Sciatic nerve (tissue), 2 donors: ENCODE results near the gene AACS. TPM values are rescaled to one million over a fixed set of nuclear protein-coding genes. Genes with fewer than 3 reads are reported as not detected.

Experiments used
- ATAC-seq: fragments of 200-7000 bp; cut with Tn5 transposase; one replicate; pipeline ENCODE4 v1.9.1; 2020; ENCODE audit warnings: mild to moderate bottlenecking, moderate library complexity
- DNase-seq: peaks from one replicate; pipeline ENCODE4 v3.0.0-alpha.2; 2020; ENCODE audit warnings: low spot score
- intact Hi-C: fragments of 100-400 bp; cut with DNase I; formaldehyde crosslinking; loops from one replicate; pipeline ENCODE4 v1.14.2; 2022
- total RNA-seq: library from RNA; stranded (reverse); fragmentation: NEBNext Ultra II Directional; extraction: Animal tissue kit (Norgen Biotek cat#: 25700); gene quantifications from one replicate; pipeline ENCODE4 v1.2.1, GENCODE V29; 2021
- donor health status: DM: no; HTN: no; CAD: no.
- donor health status: DM: no; HTN: no; CAD: no.

AACS gene
- total RNA-seq, 1 donor from 2014 or later = 19.6 TPM

DNA sequence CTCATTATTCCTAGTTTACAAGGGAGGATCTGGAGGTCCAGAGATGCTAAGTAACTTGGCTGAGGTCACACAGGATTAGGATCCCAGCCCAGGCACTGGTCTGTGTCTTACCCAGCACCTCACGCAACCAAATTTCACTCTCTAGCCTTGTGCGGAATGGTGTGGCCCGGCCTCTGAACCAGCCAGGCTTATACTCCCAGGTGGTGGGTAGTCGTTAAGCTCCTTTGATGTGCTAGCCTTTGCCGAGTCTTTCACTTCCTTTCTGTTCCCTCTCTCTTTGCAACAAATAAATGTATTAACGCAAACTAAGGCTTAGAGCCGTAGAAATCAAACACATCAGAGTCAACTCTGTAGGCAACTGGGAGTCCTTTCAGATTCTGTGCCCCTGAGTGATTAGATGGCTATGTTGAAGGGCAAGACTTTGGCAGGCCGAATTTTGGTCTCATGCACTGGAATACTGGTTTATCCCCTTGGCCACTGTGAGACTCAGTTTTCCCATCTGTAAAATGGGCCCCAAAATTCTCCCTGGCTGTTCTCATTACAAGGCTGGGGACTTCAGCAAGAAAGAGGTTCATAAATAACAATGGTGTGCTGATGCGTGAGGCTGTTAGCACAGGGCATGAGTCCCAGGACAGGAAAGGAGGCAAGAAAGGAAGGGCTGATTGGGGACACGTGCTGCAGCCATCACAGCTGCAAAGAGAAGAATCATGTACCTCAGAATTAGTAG is 126.3 kb downstream of the AACS start:
- ATAC-seq (no peak), DNase-seq (no peak)
- intact Hi-C loops = no loop called here

DNA sequence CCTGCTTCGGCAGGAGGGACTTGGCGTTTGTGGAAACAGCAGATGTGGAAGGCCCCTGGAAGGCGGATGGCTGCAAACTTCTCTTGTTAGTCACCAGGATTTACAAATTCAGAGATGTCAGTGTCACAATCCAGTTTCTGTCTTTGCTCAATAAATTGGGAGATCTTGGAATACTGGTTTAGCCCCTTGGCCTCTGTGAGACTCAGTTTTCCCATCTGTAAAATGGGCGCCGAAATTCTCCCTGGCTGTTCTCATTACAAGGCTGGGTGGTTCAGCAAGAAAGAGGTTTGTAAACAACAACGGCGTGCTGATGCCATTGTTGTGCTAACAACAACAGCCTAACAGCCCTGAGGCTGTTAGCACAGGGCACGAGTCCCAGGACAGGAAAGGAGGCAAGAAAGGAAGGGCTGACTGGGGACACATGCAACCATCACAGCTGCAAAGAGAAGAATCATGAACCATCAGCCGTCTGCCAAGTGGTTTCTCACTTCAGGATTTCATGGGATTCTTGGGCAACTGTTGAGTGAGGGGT is 127.5 kb downstream of the AACS start:
- no peak for ATAC-seq
- no peak for DNase-seq
- intact Hi-C loops = no loop called here

Other genes starting within 250 kb of the AACS start
- gene SCARB1, start 201.6 kb upstream of the AACS start, total RNA-seq = 69.2 TPM
- 979 TPM for gene UBC, start 150.8 kb upstream of the AACS start, total RNA-seq
- 16.9 TPM for gene DHX37, start 76.3 kb upstream of the AACS start, total RNA-seq
- 4.0 TPM for gene BRI3BP, start 71.8 kb upstream of the AACS start, total RNA-seq
- 19.4 TPM for gene TMEM132B, start 121.0 kb downstream of the AACS start, total RNA-seq